ENCODE measurements around the gene RNF115.

Gene RNF115

DNA sequence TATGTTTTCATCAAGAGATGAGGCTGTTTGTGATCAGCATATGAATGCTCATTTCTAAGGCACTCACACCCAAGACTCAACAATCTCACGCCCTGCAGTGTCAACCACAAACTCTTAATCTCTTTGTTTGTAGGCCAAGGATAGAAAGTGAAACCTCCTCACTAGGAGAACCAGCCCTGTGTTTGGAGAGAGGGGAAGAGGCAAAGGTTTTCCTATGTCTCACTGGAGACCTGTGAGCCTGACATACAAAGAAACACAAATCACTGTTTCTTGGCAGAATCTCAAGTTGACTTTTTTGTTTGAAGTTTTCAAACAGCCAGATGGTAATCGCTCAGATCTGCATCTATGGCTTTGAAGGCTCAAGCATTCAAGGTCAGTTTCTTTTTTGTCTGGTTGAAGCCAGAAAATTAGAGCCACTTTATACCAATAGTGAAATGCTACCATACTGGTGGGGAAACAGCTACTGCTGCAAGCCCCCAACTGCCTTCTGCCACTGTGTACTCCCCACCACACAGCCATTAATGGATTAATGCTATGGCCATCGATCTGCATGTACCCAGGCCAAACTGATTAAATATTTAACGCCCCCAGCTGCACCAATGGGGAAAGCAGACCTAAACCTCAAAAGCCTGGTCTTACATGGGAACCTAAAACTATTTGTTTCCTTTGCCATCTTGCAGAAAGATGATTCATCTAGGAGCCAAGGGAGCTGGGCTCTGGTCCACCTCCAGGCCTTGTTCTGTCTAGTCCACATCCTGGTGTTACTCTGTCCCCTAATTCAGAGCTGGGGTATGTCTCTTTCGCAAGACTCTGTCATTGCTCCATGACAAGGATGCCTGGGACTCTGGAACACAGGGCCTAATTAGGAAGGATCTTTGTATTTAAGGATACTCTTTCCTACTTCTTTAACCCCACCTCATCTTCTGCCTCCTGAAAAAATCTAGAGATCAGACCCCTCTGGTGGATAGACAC lies 133.0 kb downstream of the RNF115 start:
- H3K36me3 ChIP-seq (ENCODE audit: control insufficient read depth, insufficient read depth, low read length) = no peaks in the 10 kb centered on the region
- no peak overlapping the region for H3K27ac ChIP-seq (ENCODE audit: insufficient read depth, low read length, poor library complexity, severe bottlenecking)
- H3K4me3 ChIP-seq (ENCODE audit: insufficient read depth, low read depth, low read length, poor library complexity, severe bottlenecking) = no peak overlapping the region
- no peaks in the 10 kb centered on the region for H3K9me3 ChIP-seq (ENCODE audit: control insufficient read depth, low read length)
- DNase-seq = peak in 2 of 3 donors; percentile 1 to 5
- H3K27me3 ChIP-seq (replicated peaks; ENCODE audit: control insufficient read depth, insufficient read depth, low read length, poor library complexity, severe bottlenecking) = no peaks in the 10 kb centered on the region
- H3K4me1 ChIP-seq (ENCODE audit: control insufficient read depth, insufficient read depth, low read length, poor library complexity, severe bottlenecking) = peaks cover 16% of the 10 kb centered on the region

DNA sequence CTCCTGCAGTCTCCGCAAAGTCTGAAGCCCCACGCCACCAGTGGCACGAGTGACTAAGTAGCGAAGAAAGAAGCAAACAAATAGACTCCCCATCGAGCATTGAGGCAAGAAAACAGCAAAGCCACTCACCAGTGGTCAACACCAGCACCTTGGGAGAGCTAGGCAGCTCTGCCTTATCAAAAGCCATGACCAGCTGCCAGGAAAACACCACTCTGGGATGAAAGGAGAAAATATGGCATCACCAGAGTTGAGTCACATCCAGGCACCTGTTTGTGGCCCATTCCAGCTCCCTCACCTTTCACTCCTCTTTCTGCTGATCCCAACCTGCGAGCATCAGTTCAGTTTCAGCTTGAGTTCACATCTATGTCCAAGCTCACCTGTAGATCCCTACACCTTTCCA lies 134.0 kb downstream of the RNF115 start:
- Histone ChIP-seq H3K9me3 (ENCODE audit: control insufficient read depth, low read length) (no peaks in the 10 kb centered on the region), H3K4me1 (ENCODE audit: control insufficient read depth, insufficient read depth, low read length, poor library complexity, severe bottlenecking) (peaks cover 16% of the 10 kb centered on the region), H3K36me3 (ENCODE audit: control insufficient read depth, insufficient read depth, low read length) (no peaks in the 10 kb centered on the region), H3K27me3 (replicated peaks; ENCODE audit: control insufficient read depth, insufficient read depth, low read length, poor library complexity, severe bottlenecking) (no peaks in the 10 kb centered on the region), H3K27ac (ENCODE audit: insufficient read depth, low read length, poor library complexity, severe bottlenecking) (no peak overlapping the region), H3K4me3 (ENCODE audit: insufficient read depth, low read depth, low read length, poor library complexity, severe bottlenecking) (no peak overlapping the region)
- DNase-seq = no peak

- no peak for DNase-seq
- Histone ChIP-seq H3K4me1 (ENCODE audit: control insufficient read depth, insufficient read depth, low read length, poor library complexity, severe bottlenecking) (peaks cover 16% of the 10 kb centered on the region), H3K4me3 (ENCODE audit: insufficient read depth, low read depth, low read length, poor library complexity, severe bottlenecking) (no peak overlapping the region), H3K27ac (ENCODE audit: insufficient read depth, low read length, poor library complexity, severe bottlenecking) (no peak overlapping the region), H3K27me3 (replicated peaks; ENCODE audit: control insufficient read depth, insufficient read depth, low read length, poor library complexity, severe bottlenecking) (no peaks in the 10 kb centered on the region), H3K36me3 (ENCODE audit: control insufficient read depth, insufficient read depth, low read length) (no peaks in the 10 kb centered on the region), H3K9me3 (ENCODE audit: control insufficient read depth, low read length) (no peaks in the 10 kb centered on the region)
These were observed 135.0 kb downstream of the RNF115 start for GRCh38 chr1:145688924-145689323.
